NCI-H2196 (cell line): ENCODE measurements around the gene MZT2A.
"Not testable (repeated sequence)": the region's sequence is repeated elsewhere in the genome, so short reads cannot be mapped to it uniquely, and the experiment has no call there.

ENCODE experiments used
- DNase-seq: peaks from one replicate; lab custom pipeline; 2025; ENCODE audit not compliant: unreplicated experiment; lab: John Stamatoyannopoulos, UW

MZT2A gene

DNA sequence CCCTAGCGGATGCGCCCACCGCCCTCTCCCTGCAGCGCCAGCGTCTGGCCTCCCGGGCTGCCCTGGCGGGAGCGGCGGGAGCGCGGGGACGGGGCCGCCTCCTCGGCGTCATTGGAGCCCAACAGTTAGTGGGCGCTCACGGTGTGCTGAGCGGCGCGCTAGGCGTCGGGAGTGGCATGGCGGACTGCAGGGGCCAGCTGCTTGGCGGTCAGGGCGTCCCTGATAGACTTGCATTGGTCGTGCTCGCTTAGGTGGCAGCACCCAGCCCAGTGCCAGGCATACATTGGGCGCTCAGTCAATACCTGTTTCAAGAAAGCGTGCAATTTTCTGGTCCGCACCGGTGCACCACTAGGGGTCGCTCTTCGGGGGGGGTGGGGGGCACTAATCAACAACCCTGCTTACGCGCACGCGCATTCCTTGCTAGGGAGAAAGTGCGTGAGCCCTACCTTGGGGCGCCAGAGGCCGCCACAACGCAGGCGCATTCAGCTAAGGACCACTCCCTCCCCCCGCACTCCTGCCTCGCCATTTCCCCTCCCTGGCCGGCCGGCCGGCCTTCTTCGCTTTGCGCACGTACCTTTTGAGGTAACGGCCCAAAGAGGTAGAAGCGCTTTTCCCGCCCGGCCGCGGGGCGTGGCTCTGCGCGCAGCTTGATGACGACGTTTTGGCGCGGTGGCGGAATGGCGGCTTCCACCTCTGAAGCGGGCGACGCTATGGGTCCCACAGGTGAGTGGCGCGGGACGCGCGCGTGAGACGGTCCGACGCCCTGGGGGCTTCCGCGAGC lies 411 bp upstream of the MZT2A start:
- peak; percentile 97 for DNase-seq

DNA sequence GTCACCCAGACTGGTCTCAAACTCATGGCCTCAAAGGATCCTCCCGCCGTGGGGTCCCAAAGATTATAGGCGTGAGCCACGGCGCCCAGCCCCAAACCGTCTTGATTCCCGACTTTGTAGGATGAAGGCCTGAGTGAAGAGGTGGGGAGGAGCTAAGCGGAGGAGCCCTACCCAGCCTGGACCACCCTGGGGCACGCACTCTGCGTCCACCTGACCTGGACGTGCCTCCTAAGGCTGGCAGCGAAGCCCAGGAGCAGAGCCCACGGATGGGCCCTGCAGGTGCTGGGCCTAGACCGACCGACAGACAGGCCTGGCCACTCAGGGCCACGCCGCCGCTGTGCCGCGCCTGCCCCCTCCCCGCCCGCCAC lies 744 bp downstream of the MZT2A start:
- DNase-seq = not testable (repeated sequence)

DNA sequence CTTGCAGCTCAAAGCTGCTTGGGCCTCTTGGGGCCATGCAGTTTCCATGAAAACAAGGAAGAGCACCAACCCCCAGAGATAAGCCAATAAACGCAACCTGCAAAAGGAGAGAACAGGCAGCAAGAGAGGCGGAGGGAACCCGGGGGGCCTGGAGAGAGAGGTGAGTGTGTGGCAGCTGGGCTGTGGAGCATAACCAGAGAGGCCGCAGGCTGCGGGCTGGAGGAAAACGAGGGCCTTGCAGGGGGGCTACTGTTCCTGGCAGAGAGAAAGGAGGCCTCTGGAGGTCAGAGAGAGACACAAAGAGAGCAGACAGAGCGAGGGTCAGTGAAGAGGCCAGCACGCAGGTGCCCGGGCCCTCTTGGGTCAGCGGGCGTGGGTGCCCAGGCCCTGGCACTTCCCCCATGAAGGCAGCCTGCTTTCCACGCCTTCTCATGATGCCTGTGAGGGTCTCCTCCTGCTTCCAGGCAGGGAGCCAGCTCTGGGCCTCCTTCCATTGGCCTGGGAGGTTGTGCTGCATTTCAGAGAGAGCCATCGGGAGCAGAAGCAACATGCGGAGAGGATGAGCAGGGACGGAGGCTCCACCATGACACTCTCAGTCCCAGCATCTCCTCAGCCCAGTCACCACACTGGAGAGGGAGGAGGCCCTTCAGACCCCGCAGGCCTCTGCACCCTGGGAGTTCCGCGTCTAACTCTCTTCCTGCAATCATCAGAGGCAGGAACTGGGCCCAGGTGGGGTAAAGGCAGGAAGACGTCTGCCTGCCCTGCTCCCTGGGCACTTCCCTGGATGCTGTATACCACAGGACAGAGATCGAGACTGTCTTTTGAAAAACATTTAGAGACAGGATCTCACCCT lies 1.4 kb downstream of the MZT2A start:
- not testable (repeated sequence) for DNase-seq

DNA sequence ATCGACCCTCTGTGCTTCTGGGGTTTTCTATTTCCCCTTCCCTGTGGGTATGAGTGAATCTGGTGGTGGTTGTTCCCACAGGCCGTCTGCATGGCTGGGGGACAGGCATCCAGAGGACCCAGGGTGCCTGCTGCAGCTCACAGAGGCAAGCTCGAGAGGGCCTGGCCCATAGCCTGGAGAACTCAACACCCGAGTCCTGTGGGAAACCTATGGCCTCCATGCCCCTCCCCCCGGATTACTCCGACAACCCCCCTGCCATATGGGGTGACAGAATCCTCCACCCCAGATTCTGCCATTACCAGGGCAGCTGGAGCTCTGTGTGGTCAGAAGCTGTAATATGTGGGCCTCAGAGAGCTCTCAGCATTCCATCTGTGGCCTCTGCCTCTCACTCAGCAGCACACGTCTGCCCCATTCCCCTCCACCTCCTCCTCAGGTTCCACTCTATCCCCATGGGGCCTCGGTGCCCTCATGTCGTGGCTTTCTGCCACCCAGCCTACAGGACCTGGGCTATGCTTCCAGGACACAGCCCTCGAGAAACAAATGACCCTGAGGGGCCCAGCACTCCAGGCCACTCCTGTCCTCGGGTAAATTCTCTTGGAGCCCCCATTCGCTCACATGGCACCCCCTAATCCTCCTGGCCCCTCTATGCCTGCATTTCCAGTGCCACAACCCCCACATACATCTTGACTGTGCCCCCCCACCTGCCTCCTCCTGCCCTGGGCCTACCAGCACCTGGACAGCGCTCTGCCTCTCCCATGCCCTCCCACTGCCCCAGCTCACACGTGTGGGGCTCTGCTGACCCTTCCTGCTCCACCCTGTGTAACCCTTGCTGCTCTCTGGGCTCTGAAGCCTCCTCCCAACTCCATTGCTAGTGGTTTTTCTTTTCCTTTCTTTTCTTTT lies 3.6 kb downstream of the MZT2A start:
- DNase-seq = no peak

- DNase-seq = not testable (repeated sequence)
Measured at GRCh38 chr2:131486201-131486902, 5.8 kb downstream of the MZT2A start.

GRCh38 chr2:131484906-131485460 lies 7.2 kb downstream of the MZT2A start:
- DNase-seq = not testable (repeated sequence)

DNA sequence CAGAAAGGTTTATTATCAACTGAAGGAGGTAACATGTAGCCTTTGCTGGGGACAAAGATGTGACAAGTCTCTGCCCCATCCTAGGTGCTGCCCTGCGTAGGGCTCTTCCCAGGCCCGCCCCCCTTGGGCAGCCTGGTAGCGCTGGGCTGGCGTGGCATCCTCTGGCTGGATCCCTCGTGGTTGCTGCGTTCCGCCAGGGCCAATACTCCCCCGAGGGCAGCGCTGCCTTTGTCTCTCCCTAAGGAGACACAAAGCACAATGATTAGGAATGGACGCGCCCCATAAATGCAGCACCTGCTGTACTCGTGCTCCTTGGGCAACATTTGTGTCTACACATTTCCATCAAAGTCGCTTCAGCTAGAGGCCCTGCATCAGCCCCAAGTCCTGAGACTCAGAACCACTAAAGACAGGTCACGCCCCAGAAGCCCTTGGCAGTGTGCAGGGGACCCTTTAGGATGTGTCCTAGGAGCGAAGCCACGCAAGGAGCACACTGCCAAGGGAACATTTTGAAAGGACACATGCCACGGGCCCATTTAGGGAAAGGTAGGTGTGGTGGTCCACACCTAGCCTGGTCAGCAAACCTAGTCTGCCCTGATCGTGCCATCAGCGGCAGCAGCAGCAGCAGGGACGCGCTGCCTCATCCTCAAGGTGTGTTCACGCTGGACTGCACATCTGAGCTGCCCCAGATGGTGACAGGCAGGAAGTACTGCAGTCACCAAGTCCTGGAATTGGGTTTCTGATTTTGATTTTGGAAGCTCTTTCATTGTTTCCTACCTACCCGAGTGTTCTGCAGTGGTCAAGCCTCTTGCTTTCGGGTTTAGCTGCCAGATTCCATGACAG lies 8.0 kb downstream of the MZT2A start:
- DNase-seq = not testable (repeated sequence)

DNA sequence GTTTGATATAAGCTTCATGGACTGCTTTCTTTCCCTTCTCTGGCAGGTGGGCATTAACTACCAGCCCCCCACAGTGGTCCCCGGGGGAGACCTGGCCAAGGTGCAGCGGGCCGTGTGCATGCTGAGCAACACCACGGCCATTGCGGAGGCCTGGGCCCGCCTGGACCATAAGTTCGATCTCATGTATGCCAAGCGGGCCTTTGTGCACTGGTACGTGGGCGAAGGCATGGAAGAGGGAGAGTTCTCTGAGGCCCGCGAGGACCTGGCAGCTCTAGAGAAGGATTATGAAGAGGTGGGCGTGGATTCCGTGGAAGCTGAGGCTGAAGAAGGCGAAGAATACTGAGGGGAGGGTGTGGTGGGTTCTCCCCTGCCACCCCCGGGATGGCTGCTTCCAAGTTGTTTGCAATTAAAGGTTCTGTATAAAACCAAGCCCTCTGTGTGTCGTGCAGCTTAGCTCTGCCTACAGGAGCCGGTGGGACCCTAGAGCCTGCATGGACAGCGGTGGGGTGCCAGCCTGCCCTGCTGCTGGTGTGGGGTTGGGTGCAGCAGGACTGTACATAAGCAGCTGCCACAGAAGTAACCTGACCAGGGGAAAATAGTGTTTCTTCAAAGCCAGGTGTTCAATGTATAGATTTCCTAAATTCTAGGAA lies 9.6 kb downstream of the MZT2A start:
- not testable (repeated sequence) for DNase-seq

DNA sequence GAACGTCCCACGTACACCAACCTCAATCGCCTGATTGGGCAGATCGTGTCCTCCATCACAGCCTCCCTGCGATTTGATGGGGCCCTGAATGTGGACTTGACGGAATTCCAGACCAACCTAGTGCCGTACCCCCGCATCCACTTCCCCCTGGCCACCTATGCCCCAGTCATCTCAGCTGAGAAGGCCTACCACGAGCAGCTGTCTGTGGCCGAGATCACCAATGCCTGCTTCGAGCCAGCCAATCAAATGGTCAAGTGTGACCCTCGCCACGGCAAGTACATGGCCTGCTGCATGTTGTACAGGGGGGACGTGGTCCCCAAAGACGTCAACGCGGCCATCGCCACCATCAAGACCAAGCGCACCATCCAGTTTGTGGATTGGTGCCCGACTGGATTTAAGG lies 11.8 kb downstream of the MZT2A start:
- DNase-seq = not testable (repeated sequence)

- DNase-seq = not testable (repeated sequence)
Measured at GRCh38 chr2:131478850-131479461, 13.2 kb downstream of the MZT2A start.

- not testable (repeated sequence) for DNase-seq
Measured at GRCh38 chr2:131478074-131478849, 13.9 kb downstream of the MZT2A start.

GRCh38 chr2:131477227-131477626 lies 15.0 kb downstream of the MZT2A start:
- not testable (repeated sequence) for DNase-seq

GRCh38 chr2:131476363-131476762 lies 15.8 kb downstream of the MZT2A start:
- DNase-seq = not testable (repeated sequence)

GRCh38 chr2:131475831-131476230 lies 16.4 kb downstream of the MZT2A start, which contains the start of gene TUBA3D:
TSS of gene TUBA3D (plus strand) at chr2:131476119. CDS start at chr2:131476200, 81 bp downstream.
- DNase-seq = no peak

GRCh38 chr2:131473266-131473665 lies 18.9 kb downstream of the MZT2A start:
- not testable (repeated sequence) for DNase-seq

DNA sequence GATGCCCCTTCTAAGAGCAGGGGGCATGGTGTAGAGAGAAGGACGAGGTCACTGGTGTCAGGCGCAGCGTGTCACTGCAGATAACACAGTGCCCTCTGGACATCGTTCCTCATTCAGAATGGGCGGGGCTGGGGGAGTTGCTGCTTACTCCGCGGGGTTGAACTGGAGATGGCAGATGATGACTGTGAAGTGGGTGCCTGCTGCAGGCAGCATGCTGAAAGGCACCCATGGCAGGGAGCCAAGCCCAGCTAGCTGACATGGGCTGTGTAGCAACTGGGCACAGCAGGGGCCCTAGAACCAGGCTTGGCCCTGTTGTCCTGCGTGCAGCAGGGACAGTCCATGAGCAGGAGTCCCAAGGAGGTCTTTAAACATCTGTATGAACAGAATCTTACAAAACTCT lies 20.6 kb downstream of the MZT2A start:
- DNase-seq = not testable (repeated sequence)

GRCh38 chr2:131470944-131471343 lies 21.3 kb downstream of the MZT2A start:
- not testable (repeated sequence) for DNase-seq
